ENCODE results near the gene CALD1. TPM values are rescaled to one million over a fixed set of nuclear protein-coding genes. Genes with fewer than 3 reads are reported as not detected.

CALD1 gene
- total RNA-seq, 1 experiment from 2014 or later: 47.9 TPM

DNA sequence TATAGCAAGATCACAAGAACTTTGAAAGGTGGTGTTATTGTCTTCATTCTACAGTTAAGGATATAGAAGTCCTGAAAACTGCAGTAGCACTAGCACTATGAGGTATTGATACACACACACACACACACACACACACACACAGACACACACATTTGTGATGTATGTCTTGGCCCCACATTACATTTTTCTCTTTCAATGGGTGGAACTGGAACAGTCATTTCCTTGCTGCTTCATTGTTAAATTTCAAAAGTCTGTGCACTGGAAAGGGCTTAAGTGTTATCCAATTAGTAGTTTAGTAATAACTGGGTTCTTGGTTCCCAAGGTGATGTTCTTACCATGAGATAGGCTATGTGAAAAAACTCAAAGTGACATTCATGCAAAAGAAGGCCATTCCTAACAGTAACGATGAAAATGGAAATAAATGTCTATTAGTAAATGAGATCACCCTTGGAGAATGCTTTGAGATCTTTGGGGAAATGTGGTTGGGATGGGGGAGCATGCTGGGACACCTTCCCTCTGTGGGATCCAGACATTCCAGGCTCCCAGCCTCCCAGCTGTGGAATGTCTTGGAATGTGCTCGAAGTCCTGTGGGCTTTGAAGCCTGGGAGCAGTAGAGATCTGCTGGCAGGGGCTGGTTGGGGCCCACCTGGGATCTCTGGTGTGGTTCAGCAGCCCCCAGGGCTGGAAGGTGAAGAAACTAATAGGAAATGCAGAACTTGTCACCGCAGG is 37.4 kb upstream of the CALD1 start:
- no peak overlapping the region for H3K4me3 ChIP-seq (ENCODE audit: low read depth, low read length, poor library complexity, severe bottlenecking)
- intact Hi-C loops (cut with micrococcal nuclease; ENCODE audit: unreplicated experiment): no loop called here
- POLR2A ChIA-PET (ENCODE audit: low non-redundant PET): interaction anchor here (0.6 kb wide), 1 partner anchor 10 kb away, joined by 4 read pairs; no protein-coding TSS in a partner anchor
- BruUV-seq (replicated peaks): no TSS peak
- H3K4me1 ChIP-seq (ENCODE audit: insufficient read depth, low read length, poor library complexity, severe bottlenecking): no peaks in the 10 kb centered on the region
- no peaks in the 10 kb centered on the region for H3K27me3 ChIP-seq (replicated peaks; ENCODE audit: insufficient read depth, low read depth, low read length, poor library complexity)
- H3K36me3 ChIP-seq (ENCODE audit: insufficient read depth, low read length, poor library complexity, severe bottlenecking): no peaks in the 10 kb centered on the region
- no peak overlapping the region for H3K27ac ChIP-seq (ENCODE audit: low read depth, low read length, poor library complexity, severe bottlenecking)
- CTCF ChIA-PET: no interaction called here
- TF ChIP-seq, protein P1, sequence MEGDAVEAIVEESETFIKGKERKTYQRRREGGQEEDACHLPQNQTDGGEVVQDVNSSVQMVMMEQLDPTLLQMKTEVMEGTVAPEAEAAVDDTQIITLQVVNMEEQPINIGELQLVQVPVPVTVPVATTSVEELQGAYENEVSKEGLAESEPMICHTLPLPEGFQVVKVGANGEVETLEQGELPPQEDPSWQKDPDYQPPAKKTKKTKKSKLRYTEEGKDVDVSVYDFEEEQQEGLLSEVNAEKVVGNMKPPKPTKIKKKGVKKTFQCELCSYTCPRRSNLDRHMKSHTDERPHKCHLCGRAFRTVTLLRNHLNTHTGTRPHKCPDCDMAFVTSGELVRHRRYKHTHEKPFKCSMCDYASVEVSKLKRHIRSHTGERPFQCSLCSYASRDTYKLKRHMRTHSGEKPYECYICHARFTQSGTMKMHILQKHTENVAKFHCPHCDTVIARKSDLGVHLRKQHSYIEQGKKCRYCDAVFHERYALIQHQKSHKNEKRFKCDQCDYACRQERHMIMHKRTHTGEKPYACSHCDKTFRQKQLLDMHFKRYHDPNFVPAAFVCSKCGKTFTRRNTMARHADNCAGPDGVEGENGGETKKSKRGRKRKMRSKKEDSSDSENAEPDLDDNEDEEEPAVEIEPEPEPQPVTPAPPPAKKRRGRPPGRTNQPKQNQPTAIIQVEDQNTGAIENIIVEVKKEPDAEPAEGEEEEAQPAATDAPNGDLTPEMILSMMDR (conservative IDR thresholded peaks at IDR 0.05; ENCODE audit: low read depth, low read length): no peak
- no peak for TF ChIP-seq EZH2 (IDR thresholded peaks at IDR 0.05; ENCODE audit: borderline replicate concordance, low read depth, low read length, poor library complexity, severe bottlenecking)
- H3K9me3 ChIP-seq (ENCODE audit: low read depth, low read length, poor library complexity, severe bottlenecking): no peaks in the 10 kb centered on the region
- DNase-seq (ENCODE audit: low spot score): no peak

DNA sequence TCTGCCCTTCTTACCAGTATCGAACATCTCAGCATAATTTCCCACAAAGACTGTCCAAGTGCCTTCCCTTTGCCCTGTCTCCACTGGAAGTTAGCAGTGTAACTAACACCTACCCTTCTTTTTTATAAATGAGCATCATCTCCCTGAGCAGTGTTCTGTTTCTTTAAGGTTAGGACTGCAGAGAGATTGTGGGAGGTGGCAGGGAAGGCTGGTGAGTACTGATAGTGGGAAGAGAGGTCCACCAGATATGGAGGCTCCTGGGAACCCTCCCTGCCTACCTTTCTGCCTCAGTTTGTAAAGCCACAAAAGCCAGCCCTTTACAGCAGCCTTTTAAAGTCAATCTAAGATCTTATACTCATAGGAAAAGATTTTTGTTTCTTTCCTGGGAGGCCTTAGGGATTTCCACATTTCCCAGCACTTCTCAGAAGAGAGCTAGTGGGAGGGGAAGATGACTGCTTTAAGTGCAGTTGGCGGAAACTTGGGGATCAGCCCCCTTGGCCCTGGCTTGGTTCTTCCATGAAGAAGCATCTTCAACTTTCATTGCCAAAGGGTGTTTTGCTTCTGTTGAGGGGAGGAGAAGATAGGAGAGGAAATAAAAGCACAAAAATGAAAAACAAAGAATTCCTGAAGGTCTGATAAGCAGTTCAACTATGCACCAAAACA is 36.6 kb upstream of the CALD1 start:
- no peak overlapping the region for H3K27ac ChIP-seq (ENCODE audit: low read depth, low read length, poor library complexity, severe bottlenecking)
- H3K4me1 ChIP-seq (ENCODE audit: insufficient read depth, low read length, poor library complexity, severe bottlenecking): no peaks in the 10 kb centered on the region
- POLR2A ChIA-PET (ENCODE audit: low non-redundant PET): no interaction called here
- TF ChIP-seq, protein P1 (conservative IDR thresholded peaks at IDR 0.05; ENCODE audit: low read depth, low read length): no peak
- TF ChIP-seq EZH2 (IDR thresholded peaks at IDR 0.05; ENCODE audit: borderline replicate concordance, low read depth, low read length, poor library complexity, severe bottlenecking): no peak
- H3K36me3 ChIP-seq (ENCODE audit: insufficient read depth, low read length, poor library complexity, severe bottlenecking): no peaks in the 10 kb centered on the region
- no peak for DNase-seq (ENCODE audit: low spot score)
- no peak overlapping the region for H3K4me3 ChIP-seq (ENCODE audit: low read depth, low read length, poor library complexity, severe bottlenecking)
- intact Hi-C loops (cut with micrococcal nuclease; ENCODE audit: unreplicated experiment): no loop called here
- CTCF ChIA-PET: no interaction called here
- H3K9me3 ChIP-seq (ENCODE audit: low read depth, low read length, poor library complexity, severe bottlenecking): no peaks in the 10 kb centered on the region
- BruUV-seq (replicated peaks): no TSS peak
- no peaks in the 10 kb centered on the region for H3K27me3 ChIP-seq (replicated peaks; ENCODE audit: insufficient read depth, low read depth, low read length, poor library complexity)

DNA sequence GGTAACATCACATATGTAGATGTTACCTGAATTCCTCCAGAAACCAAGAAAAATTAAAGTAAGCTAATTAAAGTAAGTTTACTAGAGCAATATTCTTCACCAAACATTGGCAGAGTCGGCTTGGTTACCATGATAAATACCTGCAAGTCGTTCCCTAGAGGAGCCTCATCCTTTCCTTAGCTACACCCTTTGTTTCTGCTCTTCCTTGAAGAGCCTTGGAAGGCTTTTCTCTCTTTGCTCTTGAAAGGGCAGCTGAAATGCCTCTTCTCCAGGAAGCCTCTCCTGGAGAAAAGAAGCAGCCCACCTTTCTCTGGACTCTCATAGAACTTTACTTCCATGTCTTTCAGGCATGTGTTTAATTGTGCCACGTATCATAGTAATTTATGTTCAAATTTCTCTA is 34.9 kb upstream of the CALD1 start:
- H3K4me3 ChIP-seq (ENCODE audit: low read depth, low read length, poor library complexity, severe bottlenecking): no peak overlapping the region
- no peaks in the 10 kb centered on the region for H3K4me1 ChIP-seq (ENCODE audit: insufficient read depth, low read length, poor library complexity, severe bottlenecking)
- CTCF ChIA-PET: no interaction called here
- no peak for DNase-seq (ENCODE audit: low spot score)
- no peak overlapping the region for H3K27ac ChIP-seq (ENCODE audit: low read depth, low read length, poor library complexity, severe bottlenecking)
- POLR2A ChIA-PET (ENCODE audit: low non-redundant PET): no interaction called here
- intact Hi-C loops (cut with micrococcal nuclease; ENCODE audit: unreplicated experiment): no loop called here
- no peaks in the 10 kb centered on the region for H3K36me3 ChIP-seq (ENCODE audit: insufficient read depth, low read length, poor library complexity, severe bottlenecking)
- BruUV-seq (replicated peaks): no TSS peak
- no peaks in the 10 kb centered on the region for H3K27me3 ChIP-seq (replicated peaks; ENCODE audit: insufficient read depth, low read depth, low read length, poor library complexity)
- no peak for TF ChIP-seq EZH2 (IDR thresholded peaks at IDR 0.05; ENCODE audit: borderline replicate concordance, low read depth, low read length, poor library complexity, severe bottlenecking)
- TF ChIP-seq, protein P1 (conservative IDR thresholded peaks at IDR 0.05; ENCODE audit: low read depth, low read length): no peak
- H3K9me3 ChIP-seq (ENCODE audit: low read depth, low read length, poor library complexity, severe bottlenecking): no peaks in the 10 kb centered on the region
